Measurements from ENCODE around the gene DCPS.

- TF ChIP-seq, protein P1, sequence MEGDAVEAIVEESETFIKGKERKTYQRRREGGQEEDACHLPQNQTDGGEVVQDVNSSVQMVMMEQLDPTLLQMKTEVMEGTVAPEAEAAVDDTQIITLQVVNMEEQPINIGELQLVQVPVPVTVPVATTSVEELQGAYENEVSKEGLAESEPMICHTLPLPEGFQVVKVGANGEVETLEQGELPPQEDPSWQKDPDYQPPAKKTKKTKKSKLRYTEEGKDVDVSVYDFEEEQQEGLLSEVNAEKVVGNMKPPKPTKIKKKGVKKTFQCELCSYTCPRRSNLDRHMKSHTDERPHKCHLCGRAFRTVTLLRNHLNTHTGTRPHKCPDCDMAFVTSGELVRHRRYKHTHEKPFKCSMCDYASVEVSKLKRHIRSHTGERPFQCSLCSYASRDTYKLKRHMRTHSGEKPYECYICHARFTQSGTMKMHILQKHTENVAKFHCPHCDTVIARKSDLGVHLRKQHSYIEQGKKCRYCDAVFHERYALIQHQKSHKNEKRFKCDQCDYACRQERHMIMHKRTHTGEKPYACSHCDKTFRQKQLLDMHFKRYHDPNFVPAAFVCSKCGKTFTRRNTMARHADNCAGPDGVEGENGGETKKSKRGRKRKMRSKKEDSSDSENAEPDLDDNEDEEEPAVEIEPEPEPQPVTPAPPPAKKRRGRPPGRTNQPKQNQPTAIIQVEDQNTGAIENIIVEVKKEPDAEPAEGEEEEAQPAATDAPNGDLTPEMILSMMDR (IDR thresholded peaks at IDR 0.05), result no peak
- no peak for TF ChIP-seq POLR2A (IDR thresholded peaks at IDR 0.05)
These were observed 35.4 kb downstream of the DCPS start for GRCh38 chr11:126339073-126339862.

All from body of pancreas (tissue), 4 donors.